H1 (cell line): ENCODE measurements around the gene RILP. TPM values are rescaled to one million over a fixed set of nuclear protein-coding genes. Genes with fewer than 3 reads are reported as not detected.

Experiments used
- CTCF ChIA-PET: fragments of 300-600 bp; sonication (Branson Sonifier 250); formaldehyde crosslinking; loops from one replicate; lab custom pipeline; 2021; ENCODE audit not compliant: partially characterized antibody; lab: Charles Lee
- POLR2A ChIA-PET: fragments of 300-600 bp; sonication (Branson Sonifier 250); formaldehyde crosslinking; loops from one replicate; lab custom pipeline; 2021; ENCODE audit warnings: inconsistent platforms; ENCODE audit not compliant: partially characterized antibody; lab: Charles Lee
- DNase-seq, 2 experiments: peaks; one replicate each; pipeline versions ENCODE4 v3.0.0 to v3.0.0-alpha.2; 2010 to 2022; ENCODE audit warnings: low spot score in 2 of 2, low read depth in 1 of 2, mixed read lengths in 1 of 2
- FAIRE-seq: peaks from 2 replicates; lab custom pipeline; 2011; peaks lifted over from hg19 to GRCh38; lab: Jason Lieb, UNC
- H2AFZ ChIP-seq: 2 replicates; pipeline ENCODE4 v1.8.1; 2012; ENCODE audit warnings: low read length, inconsistent platforms
- H2AK5ac ChIP-seq: 2 replicates; pipeline ENCODE4 v1.6.1; 2013; ENCODE audit warnings: low read depth, low read length
- H2BK120ac ChIP-seq: replicated peaks from 2 replicates; pipeline ENCODE3; 2013; ENCODE audit warnings: low read depth, low read length, inconsistent platforms
- H2BK12ac ChIP-seq: 2 replicates; pipeline ENCODE4 v1.6.1; 2013; ENCODE audit warnings: low read depth, low read length
- H2BK15ac ChIP-seq: 2 replicates; pipeline ENCODE4 v1.6.1; 2013; ENCODE audit warnings: low read length
- H2BK20ac ChIP-seq: 2 replicates; pipeline ENCODE4 v1.6.1; 2013; ENCODE audit warnings: low read length
- H2BK5ac ChIP-seq: 2 replicates; pipeline ENCODE4 v1.6.1; 2013; ENCODE audit warnings: low read depth, low read length
- H3K14ac ChIP-seq: 2 replicates; pipeline ENCODE4 v1.6.1; 2013; ENCODE audit warnings: inconsistent platforms; ENCODE audit not compliant: insufficient read length
- H3K18ac ChIP-seq: 2 replicates; pipeline ENCODE4 v1.6.1; 2013; ENCODE audit warnings: low read length; ENCODE audit errors: extremely low read depth
- H3K23ac ChIP-seq: 2 replicates; pipeline ENCODE4 v1.6.1; 2013; ENCODE audit warnings: inconsistent platforms; ENCODE audit not compliant: insufficient read length
- H3K23me2 ChIP-seq: 2 replicates; pipeline ENCODE4 v1.6.1; 2013; ENCODE audit warnings: low read depth, low read length
- H3K27ac ChIP-seq: 2 replicates; pipeline ENCODE4 v1.6.1; 2011; ENCODE audit warnings: low read depth, low read length, inconsistent platforms
- H3K27me3 ChIP-seq, 4 experiments: replicated peaks in 1 of 4; 1 replicate in 1 of 4; 2 replicates in 3 of 4; pipeline versions ENCODE4 v1.6.1 to v1.8.1; 2011 to 2013; ENCODE audit warnings: low read length in 3 of 4, mild to moderate bottlenecking in 3 of 4, inconsistent platforms in 2 of 4, mixed read lengths in 2 of 4, moderate library complexity in 1 of 4; ENCODE audit not compliant: control insufficient read depth in 3 of 4, insufficient read depth in 3 of 4; ENCODE audit errors: extremely low read depth in 1 of 4
- H3K36me3 ChIP-seq, 4 experiments: 2 replicates each; pipeline versions ENCODE4 v1.6.1 to v1.8.1; 2011 to 2013; ENCODE audit warnings: mild to moderate bottlenecking in 4 of 4, low read length in 3 of 4, moderate library complexity in 2 of 4, control low read depth in 1 of 4, inconsistent platforms in 1 of 4; ENCODE audit not compliant: insufficient read depth in 4 of 4, control insufficient read depth in 2 of 4
- H3K4ac ChIP-seq: replicated peaks from 2 replicates; pipeline ENCODE3; 2013; ENCODE audit warnings: low read length, low read depth, mixed read lengths, inconsistent platforms; ENCODE audit not compliant: insufficient read length
- H3K4me1 ChIP-seq, 4 experiments: replicated peaks in 1 of 4; 1 replicate in 1 of 4; 2 replicates in 3 of 4; pipeline versions ENCODE4 v1.6.1 to v1.8.1; 2011 to 2013; ENCODE audit warnings: low read length in 3 of 4, inconsistent platforms in 2 of 4, mixed read lengths in 1 of 4; ENCODE audit not compliant: insufficient read depth in 4 of 4, control insufficient read depth in 3 of 4
- H3K4me2 ChIP-seq, 2 experiments: 2 replicates each; pipeline versions ENCODE4 v1.6.1 to v1.8.1; 2011 to 2013; ENCODE audit warnings: low read depth in 2 of 2, low read length in 2 of 2, control low read depth in 1 of 2, inconsistent platforms in 1 of 2, mild to moderate bottlenecking in 1 of 2; ENCODE audit not compliant: insufficient read depth in 1 of 2
- H3K4me3 ChIP-seq, 4 experiments: fragments of 200-600, 300-600 bp in 1 of 4; sonication (generic), shearing (Covaris generic), sonication (Bioruptor Twin) in 1 of 4; 2 replicates each; pipeline versions ENCODE4 v1.5.1 to v1.8.1; 2011 to 2016; ENCODE audit warnings: low read length in 4 of 4, low read depth in 3 of 4, control low read depth in 2 of 4, inconsistent platforms in 2 of 4, mild to moderate bottlenecking in 2 of 4, mixed read lengths in 1 of 4, moderate library complexity in 1 of 4; ENCODE audit not compliant: insufficient read depth in 2 of 4; ENCODE audit errors: extremely low read depth in 1 of 4
- H3K56ac ChIP-seq: replicated peaks from 2 replicates; pipeline ENCODE3; 2013; ENCODE audit warnings: low read depth, mild to moderate bottlenecking, mixed read lengths, low read length, inconsistent platforms; ENCODE audit not compliant: insufficient read length
- H3K79me1 ChIP-seq: 2 replicates; pipeline ENCODE4 v1.6.1; 2013; ENCODE audit warnings: low read depth, low read length, control low read depth
- H3K79me2 ChIP-seq, 2 experiments: 2 replicates each; pipeline versions ENCODE4 v1.6.1 to v1.8.1; 2012 to 2013; ENCODE audit warnings: low read length in 2 of 2, mild to moderate bottlenecking in 2 of 2, inconsistent platforms in 1 of 2; ENCODE audit not compliant: insufficient read depth in 2 of 2, control insufficient read depth in 1 of 2
- H3K9ac ChIP-seq, 4 experiments: replicated peaks in 1 of 4; 1 replicate in 1 of 4; 2 replicates in 3 of 4; pipeline versions ENCODE4 v1.6.1 to v1.8.1; 2011 to 2013; ENCODE audit warnings: low read depth in 3 of 4, low read length in 3 of 4, control low read depth in 2 of 4, mild to moderate bottlenecking in 2 of 4, moderate library complexity in 2 of 4, inconsistent platforms in 1 of 4; ENCODE audit errors: extremely low read depth in 1 of 4
- H3K9me3 ChIP-seq, 2 experiments: 2 replicates each; pipeline versions ENCODE4 v1.6.1 to v1.8.1; 2012 to 2013; ENCODE audit warnings: mild to moderate bottlenecking in 2 of 2, moderate library complexity in 2 of 2, control low read depth in 1 of 2, inconsistent platforms in 1 of 2, low read depth in 1 of 2, low read length in 1 of 2, mixed read lengths in 1 of 2; ENCODE audit not compliant: insufficient read depth in 2 of 2
- H4K20me1 ChIP-seq, 2 experiments: replicated peaks in 1 of 2; 2 replicates each; pipeline versions ENCODE3 to v1.8.1; 2011 to 2013; ENCODE audit warnings: inconsistent platforms in 2 of 2, low read length in 2 of 2, mild to moderate bottlenecking in 1 of 2; ENCODE audit not compliant: insufficient read depth in 2 of 2, control insufficient read depth in 1 of 2
- H4K5ac ChIP-seq: 2 replicates; pipeline ENCODE4 v1.6.1; 2013; ENCODE audit warnings: low read length, low read depth, mixed read lengths, inconsistent platforms; ENCODE audit not compliant: insufficient read length
- H4K8ac ChIP-seq: 2 replicates; pipeline ENCODE4 v1.8.0; 2013; ENCODE audit warnings: mild to moderate bottlenecking, moderate library complexity, low read length, inconsistent platforms; ENCODE audit not compliant: insufficient read depth; ENCODE audit errors: extremely low read depth
- H4K91ac ChIP-seq: replicated peaks from 2 replicates; pipeline ENCODE3; 2013; ENCODE audit warnings: low read length, mixed read lengths, inconsistent platforms; ENCODE audit not compliant: insufficient read length
- CHD2 ChIP-seq: IDR thresholded peaks from 2 replicates; pipeline ENCODE4 v1.6.1; 2012; ENCODE audit warnings: low read length, improper control_type of control experiment
- CREB1 ChIP-seq: IDR thresholded peaks from 2 replicates; pipeline ENCODE4 v1.6.1; 2012; ENCODE audit warnings: inconsistent platforms
- CTBP2 ChIP-seq: IDR thresholded peaks from 2 replicates; pipeline ENCODE4 v1.7.0; 2011; ENCODE audit warnings: borderline replicate concordance, mild to moderate bottlenecking, moderate library complexity, mixed read lengths, low read length; ENCODE audit not compliant: insufficient read depth, insufficient read length
- GABPA ChIP-seq: IDR thresholded peaks from 2 replicates; pipeline ENCODE4 v1.6.1; 2011; ENCODE audit warnings: mild to moderate bottlenecking, low read length, moderate library complexity, borderline replicate concordance; ENCODE audit not compliant: insufficient read depth
- NRF1 ChIP-seq: IDR thresholded peaks from 2 replicates; pipeline ENCODE4 v1.6.1; 2011; ENCODE audit warnings: mild to moderate bottlenecking, low read depth, low read length, improper control_type of control experiment
- POU5F1 ChIP-seq: IDR thresholded peaks from 2 replicates; pipeline ENCODE4 v1.6.1; 2011; ENCODE audit warnings: low read depth, mild to moderate bottlenecking, low read length, moderate library complexity
- SIRT6 ChIP-seq: IDR thresholded peaks from one replicate; pipeline ENCODE4 v1.7.1; 2012; ENCODE audit warnings: low read length, inconsistent platforms
- SRF ChIP-seq: IDR thresholded peaks from 2 replicates; pipeline ENCODE4 v1.6.1; 2011; ENCODE audit warnings: mild to moderate bottlenecking, low read depth, low read length, moderate library complexity
- WGBS, 2 experiments: shearing (Covaris generic) in 1 of 2; methylation state at CpG; one replicate each; pipeline versions ENCODE4 v1.1.6 to v1.1.7; 2013 to 2015; ENCODE audit warnings: low lambda C conversion rate in 2 of 2, mixed read lengths in 2 of 2, inconsistent platforms in 1 of 2, low coverage in 1 of 2, missing lambda C conversion rate in 1 of 2; ENCODE audit not compliant: insufficient replicate concordance in 2 of 2, insufficient coverage in 1 of 2, insufficient read length in 1 of 2; ENCODE audit errors: extremely low coverage in 1 of 2, missing lambda C conversion rate in 1 of 2; 5-methylcytosine and 5-hydroxymethylcytosine counted together
- polyA plus RNA-seq, 7 experiments: library from polyadenylated mRNA; depleted of rRNA in 3 of 7; stranded (reverse) in 5 of 7; unstranded in 2 of 7; fragments of >200 nt in 5 of 7; fragments of 200-250 nt in 2 of 7; gene quantifications; 1 replicate in 5 of 7; 2 replicates in 1 of 7; 4 replicates in 1 of 7; pipeline versions ENCODE4 v1.2.1 to v1.2.3, GENCODE V29; 2011 to 2013; ENCODE audit warnings: missing spikeins in 2 of 7, mixed read lengths in 2 of 7
- total RNA-seq: library from RNA; stranded (reverse); fragmentation: NEBNext Ultra II Directional; extraction: Animal tissue kit (Norgen Biotek cat#: 25700); gene quantifications from 2 replicates; pipeline ENCODE4 v1.2.1, GENCODE V29; 2021
- TF ChIP-seq, protein P1 (sequence below): IDR thresholded peaks from 2 replicates; pipeline ENCODE4 v1.6.1; 2011; ENCODE audit warnings: low read length, improper control_type of control experiment
- TF ChIP-seq, protein P2 (sequence below): IDR thresholded peaks from 2 replicates; pipeline ENCODE4 v1.6.1; 2012; ENCODE audit warnings: low read length, inconsistent platforms

The RILP gene
- total and polyA plus RNA-seq, 2 of the 8 experiments (the other 6 are each of a cell fraction or from before 2014, with no cell fraction given) = 6.8 to 7.2 TPM

DNA sequence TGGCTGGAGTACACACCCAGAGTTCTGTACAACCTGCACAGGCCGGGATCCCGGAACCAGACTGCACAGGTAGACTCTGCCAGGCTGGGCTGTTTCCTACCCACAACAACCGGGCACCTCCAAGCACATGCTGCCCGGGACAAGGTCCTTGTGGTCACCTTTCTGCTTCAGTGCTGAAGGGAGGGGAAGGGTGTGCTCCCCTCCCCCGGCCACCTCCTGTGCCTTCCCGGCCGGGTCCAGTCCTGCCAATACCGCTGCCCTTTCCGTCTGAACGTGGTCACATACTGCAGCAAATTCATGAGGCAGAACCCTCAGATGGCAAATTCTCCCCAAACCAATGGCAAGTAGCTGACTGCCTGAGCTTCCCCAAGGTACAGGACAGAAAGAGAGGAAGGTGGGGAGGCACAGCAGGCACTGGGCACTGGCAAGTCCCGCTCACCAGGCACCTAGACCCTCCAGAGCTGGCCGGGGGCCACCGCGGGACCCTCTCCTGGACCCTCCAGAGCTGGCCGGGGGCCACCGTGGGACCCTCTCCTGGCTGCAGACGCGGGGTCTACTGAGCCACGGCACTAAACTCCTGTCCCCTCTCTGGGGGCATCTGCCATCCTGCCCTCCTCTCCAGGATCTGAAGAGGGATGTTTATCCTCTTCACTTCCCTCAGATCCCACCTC, 43.9 kb downstream of the RILP start:
- Histone ChIP-seq H3K27ac (no peak overlapping the region), H2BK5ac (0 out of 2 replicates have a peak overlapping the region, but pooled peaks have one; percentile 0)
- TF ChIP-seq NRF1 = no peak
- TF ChIP-seq SRF = no peak
- TF ChIP-seq POU5F1 = no peak
- TF ChIP-seq GABPA = no peak
- TF ChIP-seq, protein P1, sequence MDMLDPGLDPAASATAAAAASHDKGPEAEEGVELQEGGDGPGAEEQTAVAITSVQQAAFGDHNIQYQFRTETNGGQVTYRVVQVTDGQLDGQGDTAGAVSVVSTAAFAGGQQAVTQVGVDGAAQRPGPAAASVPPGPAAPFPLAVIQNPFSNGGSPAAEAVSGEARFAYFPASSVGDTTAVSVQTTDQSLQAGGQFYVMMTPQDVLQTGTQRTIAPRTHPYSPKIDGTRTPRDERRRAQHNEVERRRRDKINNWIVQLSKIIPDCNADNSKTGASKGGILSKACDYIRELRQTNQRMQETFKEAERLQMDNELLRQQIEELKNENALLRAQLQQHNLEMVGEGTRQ = no peak
- no peak for TF ChIP-seq CHD2
- no peak for TF ChIP-seq SIRT6
- TF ChIP-seq CTBP2 = no peak
- no peak for TF ChIP-seq CREB1
- TF ChIP-seq, protein P2, sequence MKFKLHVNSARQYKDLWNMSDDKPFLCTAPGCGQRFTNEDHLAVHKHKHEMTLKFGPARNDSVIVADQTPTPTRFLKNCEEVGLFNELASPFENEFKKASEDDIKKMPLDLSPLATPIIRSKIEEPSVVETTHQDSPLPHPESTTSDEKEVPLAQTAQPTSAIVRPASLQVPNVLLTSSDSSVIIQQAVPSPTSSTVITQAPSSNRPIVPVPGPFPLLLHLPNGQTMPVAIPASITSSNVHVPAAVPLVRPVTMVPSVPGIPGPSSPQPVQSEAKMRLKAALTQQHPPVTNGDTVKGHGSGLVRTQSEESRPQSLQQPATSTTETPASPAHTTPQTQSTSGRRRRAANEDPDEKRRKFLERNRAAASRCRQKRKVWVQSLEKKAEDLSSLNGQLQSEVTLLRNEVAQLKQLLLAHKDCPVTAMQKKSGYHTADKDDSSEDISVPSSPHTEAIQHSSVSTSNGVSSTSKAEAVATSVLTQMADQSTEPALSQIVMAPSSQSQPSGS = no peak

More for the DNA sequence above, 43.9 kb downstream of the RILP start:
- no peak overlapping the region for H3K23ac ChIP-seq
- H3K36me3 ChIP-seq = no peaks in the 10 kb centered on the region
- no peak for FAIRE-seq
- no peak overlapping the region for H2BK120ac ChIP-seq
- H4K5ac ChIP-seq = no peak overlapping the region
- H3K27me3 ChIP-seq = no peaks in the 10 kb centered on the region
- 0 out of 2 replicates have a peak overlapping the region, but pooled peaks have one; percentile 43 for H2BK12ac ChIP-seq
- H4K20me1 ChIP-seq = no peaks in the 10 kb centered on the region
- no peak overlapping the region for H3K18ac ChIP-seq
- H3K9ac ChIP-seq = no peak overlapping the region
- POLR2A ChIA-PET = interaction anchor here (0.8 to 2.0 kb wide), 5 partner anchors 10 to 32 kb away, joined by 3 to 6 read pairs (median 4); partner anchors contain the start of gene SLC43A2
- H3K4ac ChIP-seq = no peak overlapping the region
- CTCF ChIA-PET = interaction anchor here (0.8 to 3.5 kb wide), 7 partner anchors 10 to 96 kb away, joined by 3 to 10 read pairs (median 4); no protein-coding TSS in a partner anchor
- no peak overlapping the region for H3K4me2 ChIP-seq
- H4K8ac ChIP-seq = peak overlapping the region; percentile 79
- H3K4me3 ChIP-seq = no peak overlapping the region
- no peak overlapping the region for H2BK20ac ChIP-seq
- H3K23me2 ChIP-seq = no peaks in the 10 kb centered on the region
- no peak for DNase-seq
- no peaks in the 10 kb centered on the region for H3K79me1 ChIP-seq
- H3K9me3 ChIP-seq = peaks cover 5 to 10% of the 10 kb centered on the region in 2 experiments; a peak in 2 of 4 replicates
- no peak overlapping the region for H2AFZ ChIP-seq
- H2BK15ac ChIP-seq = peak overlapping the region; percentile 65; the same call in 1 of the 2 replicates
- H3K79me2 ChIP-seq = no peaks in the 10 kb centered on the region
- no peak overlapping the region for H4K91ac ChIP-seq
- no peak overlapping the region for H3K14ac ChIP-seq
- 92% methylated on average over 16 of the region's 19 CpGs; no CpG with 5 or more reads in 1 of the 2 experiments for WGBS, 2 experiments
- H3K56ac ChIP-seq = no peak overlapping the region
- no peak overlapping the region for H2AK5ac ChIP-seq
- H3K4me1 ChIP-seq = peaks cover 0 to 14% (median 11%) of the 10 kb centered on the region in 4 experiments; a peak in 6 of 7 replicates
